T-helper 2 cell treated with Interferon-gamma antibody and Interleukin-4, amounts not matched to agents 100 ng/mL and 5 ng/mL, for 36 hours (primary cell): Measurements from ENCODE around the gene SLC37A2. TPM values are rescaled to one million over a fixed set of nuclear protein-coding genes. Genes with fewer than 3 reads are reported as not detected.

Experiments
- intact Hi-C: fragments of 100-400 bp; cut with micrococcal nuclease; formaldehyde crosslinking; loops from one replicate; pipeline ENCODE4 v1.15.1; 2023
- total RNA-seq: library from RNA; stranded (reverse); gene quantifications from 2 replicates; pipeline ENCODE4 v1.2.3, GENCODE V29; 2022

The SLC37A2 gene
- total RNA-seq, 1 donor from 2014 or later: 1.4 TPM

DNA sequence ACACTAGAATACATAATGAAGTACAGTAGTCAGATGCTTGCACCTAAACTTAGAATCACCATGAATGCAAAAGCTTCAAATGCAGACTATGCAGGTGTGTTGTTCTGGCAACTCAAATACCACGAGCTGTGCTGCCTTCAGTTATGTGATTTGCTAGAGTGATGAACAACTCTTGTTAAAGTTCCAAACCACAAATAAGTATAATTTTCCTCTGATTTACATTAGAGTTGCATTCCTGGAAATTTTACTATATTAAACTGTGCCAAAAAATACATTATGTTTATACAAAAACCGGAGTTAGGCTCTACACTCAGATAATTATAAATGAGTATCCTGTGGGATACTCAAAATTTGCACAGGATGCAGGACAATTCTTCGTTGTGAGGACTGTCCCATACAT, 45.4 kb downstream of the SLC37A2 start:
- intact Hi-C loops: no loop called here

DNA sequence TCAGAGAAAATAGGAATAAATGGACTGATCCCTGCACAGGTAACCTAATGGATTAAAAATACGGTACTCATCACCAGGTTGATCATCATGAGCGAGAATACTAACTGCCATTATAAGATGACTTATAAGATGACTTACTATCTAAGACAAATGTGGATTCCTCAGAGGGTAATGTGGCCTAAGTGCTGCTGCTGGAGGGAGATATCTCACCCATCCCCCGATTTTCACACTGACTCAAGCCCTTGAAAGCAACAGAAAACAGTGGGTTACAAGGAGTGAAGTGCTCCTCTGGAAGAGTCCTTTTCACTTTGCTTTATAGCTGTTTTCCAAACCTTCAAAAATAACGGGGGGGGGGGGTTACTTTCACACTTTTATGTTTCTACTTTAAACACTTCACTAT, 47.4 kb downstream of the SLC37A2 start:
- intact Hi-C loops: loop anchor here (2.0 to 10.0 kb wide), 4 partner anchors 48 to 1368 kb away; partner anchors contain the start of genes HYLS1, PUS3, SLC37A2 and ZNF202

DNA sequence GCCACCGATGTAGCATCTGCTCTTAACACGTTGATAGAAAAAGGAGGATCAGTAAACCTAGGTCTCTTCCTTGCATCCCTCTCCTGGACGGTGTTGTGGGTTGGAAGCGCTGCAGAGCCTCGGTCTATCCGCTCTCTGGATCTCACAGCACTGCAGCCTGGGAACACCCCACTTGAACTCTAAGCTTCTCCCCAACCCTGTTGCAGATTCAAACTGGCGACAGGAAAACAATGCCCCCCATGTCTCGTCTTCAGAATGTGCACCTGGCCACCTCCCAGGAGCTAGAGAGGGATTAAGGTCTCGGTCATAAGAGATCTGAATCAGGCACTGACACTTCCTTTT, 47.9 kb downstream of the SLC37A2 start:
- intact Hi-C loops: loop anchor here (1.0 to 10.0 kb wide), 9 partner anchors 48 to 1369 kb away; partner anchors contain the start of genes CCDC15, EI24, HYLS1 and MSANTD2

DNA sequence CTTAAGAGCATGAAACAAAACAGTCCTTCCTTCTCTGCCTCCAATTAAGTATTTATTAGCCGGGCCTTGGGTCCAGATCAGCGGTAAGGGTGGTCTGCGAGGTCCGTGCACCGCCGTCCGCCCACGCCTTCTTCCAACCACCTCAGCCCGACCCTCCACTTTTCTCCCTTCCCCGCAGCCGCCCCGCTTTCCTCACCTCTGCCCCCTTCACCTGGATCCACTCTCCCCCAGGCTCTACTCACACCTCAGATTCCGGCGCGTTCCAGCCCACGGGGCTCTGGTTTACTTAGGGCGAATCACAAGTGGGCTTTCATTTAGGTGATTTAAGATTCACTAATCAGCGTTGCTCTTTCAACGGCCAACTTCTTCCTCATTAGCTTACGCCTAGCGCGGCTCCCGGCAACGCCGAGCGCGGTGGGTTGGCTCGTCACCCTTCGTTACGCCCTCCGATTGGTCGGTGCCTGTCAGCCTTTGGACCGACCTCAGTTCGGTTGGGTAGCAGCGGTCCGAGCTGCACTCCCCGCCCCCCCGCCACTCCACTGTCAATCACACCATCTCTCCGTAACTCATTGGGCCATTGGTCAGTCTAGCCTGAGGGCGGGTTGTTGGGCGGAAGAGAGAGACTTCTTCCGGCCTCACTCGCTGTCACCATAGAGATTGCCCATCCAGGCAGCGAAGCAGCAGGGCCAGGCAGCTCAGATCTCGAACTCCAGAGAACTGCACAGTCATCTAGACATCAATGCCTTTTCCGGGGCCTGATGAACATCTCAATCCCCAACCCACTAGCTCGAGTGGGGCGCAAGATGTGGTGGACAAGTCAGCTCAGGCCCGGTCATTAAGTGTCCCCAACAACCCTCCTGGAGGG, 48.5 kb downstream of the SLC37A2 start, which contains the start of gene TMEM218:
TMEM218 (minus strand) TSS at position 284 of the 865 bp plus-strand sequence. CDS start 9,385 bp downstream, outside the sequence.
- intact Hi-C loops: loop anchor here (1.0 to 10.0 kb wide), 10 partner anchors 49 to 1369 kb away; partner anchors contain the start of genes CCDC15, EI24, HYLS1 and MSANTD2

DNA sequence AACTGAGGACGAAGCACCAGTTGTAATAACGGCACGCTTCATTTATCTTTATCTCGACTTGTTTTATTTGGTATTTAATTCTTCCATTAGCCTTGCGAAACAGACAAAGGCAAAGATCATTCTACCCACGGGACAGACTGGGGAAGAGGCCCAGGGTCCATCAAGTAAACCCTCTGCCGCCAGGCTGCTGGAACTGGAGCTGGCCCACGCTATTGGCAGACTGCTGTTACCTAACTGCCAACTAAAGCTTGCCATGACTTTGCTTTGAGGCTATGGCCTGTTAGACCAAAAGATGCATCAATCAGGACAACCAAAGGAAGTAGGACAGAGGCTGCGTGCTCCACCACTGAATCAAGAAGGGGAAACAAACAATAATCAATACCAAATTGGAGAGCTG, 49.1 kb downstream of the SLC37A2 start:
- intact Hi-C loops: loop anchor here (2.0 to 10.0 kb wide), 3 partner anchors 365 to 1370 kb away; partner anchors contain the start of genes HYLS1 and ZNF202

DNA sequence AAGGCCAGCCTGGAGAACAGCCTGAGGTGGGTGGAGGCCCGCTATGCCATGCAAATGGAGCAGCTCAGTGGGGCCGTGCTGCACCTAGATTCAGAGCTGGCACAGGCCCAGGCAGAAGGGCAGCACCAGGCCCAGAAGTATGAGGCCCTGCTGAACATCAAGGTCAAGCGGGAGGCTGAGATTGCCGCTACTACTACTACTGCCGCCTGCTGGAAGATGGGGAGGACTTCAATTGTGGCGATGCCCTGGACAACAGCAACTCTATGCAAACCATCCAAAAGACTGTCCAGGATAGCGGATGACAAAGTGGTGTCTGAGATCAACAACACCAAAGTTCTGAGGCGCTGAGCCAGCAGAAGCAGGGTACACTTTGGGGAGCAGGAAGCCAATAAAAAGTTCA, 51.4 kb downstream of the SLC37A2 start:
- intact Hi-C loops: loop anchor here (5.0 to 10.0 kb wide), 2 partner anchors 770 to 1372 kb away; partner anchors contain the start of genes HYLS1 and ZNF202

DNA sequence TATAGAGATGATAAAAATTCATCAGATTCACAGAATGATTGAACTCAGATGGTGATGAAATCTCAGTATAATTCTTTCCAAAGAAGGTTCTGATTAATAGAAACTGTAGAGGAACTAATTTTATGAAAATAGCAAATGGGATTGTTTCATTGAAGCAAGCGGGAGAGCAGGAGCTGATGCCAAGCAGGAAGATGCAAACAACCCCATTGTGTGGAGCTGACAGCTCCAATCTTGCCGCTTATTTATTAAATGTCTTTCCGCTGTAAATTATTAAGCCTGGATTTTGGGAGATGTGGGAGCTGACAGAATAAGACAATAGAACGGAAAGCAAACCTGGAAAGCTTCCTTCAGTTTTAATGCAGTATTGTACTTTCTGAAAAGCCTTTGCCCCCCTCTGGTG, 54.3 kb downstream of the SLC37A2 start:
- intact Hi-C loops: loop anchor here (10.0 kb wide), 1 partner anchor 767 kb away; the partner anchor contains the start of gene HYLS1

DNA sequence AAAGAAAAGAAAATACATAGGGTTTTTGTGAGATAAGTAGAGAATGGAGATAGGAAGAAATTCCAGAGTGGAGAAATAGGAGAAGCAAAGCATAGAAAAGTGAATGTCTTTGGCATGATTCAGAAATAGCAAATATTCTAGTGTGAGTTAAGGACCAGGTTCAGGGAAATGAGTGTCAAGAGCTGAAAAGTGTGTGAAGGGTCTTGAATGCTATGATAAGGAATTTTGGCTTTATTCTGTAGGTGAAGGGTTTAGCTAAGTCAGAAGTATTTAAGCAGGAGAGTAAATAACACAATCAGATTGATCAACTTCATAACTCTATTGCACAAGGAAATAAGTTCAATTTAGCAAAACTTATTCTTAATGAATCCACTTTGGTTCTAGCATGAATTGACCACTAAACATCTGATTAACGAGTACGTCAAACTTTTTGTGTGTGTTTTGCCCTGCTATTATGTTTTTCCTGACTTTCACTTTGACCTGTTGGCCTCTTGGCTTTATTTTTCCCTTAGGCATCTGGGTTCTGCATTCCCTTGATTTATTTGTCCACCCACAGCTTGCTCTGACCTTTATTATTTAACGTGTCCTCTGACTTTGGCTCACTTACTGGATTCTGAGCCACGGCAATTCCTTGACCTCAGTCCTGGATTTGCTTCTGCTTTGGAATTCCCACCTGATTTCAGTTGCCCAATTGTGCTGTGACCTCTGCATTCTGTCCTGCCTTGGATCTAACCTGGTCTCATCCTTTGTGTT, 60.3 kb downstream of the SLC37A2 start:
- intact Hi-C loops: no loop called here

DNA sequence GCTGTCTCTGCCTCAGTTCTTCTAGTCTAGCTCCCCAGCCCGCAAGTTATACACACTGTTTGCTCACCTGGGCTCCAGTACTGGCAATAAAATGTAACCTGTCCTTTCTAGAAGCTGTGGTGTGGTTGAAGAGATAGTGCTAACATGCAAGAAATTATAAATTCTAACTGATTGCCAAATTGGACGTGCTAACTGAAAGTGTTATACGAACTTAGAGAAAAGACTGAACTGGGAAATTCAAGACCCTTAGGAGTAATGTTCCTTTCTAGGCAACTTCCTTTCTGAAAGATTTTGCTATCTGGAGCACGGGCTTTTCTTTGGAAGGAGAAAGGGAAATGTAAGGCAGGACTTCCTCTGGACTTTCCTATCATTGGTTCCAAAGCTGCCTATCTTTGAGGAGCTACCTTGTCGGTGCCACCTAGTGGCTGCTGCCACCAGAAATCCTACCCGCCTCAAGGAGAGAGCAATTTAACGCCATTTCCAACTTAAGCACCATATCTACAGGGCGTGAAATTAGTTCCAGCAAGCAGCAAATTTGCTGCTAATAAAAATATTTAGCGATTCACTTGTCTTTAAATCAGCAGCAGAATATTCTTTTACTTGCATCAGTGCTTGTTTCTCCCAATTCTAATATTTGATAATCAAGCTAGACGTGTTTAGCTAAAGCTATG, 61.0 kb downstream of the SLC37A2 start:
- intact Hi-C loops: no loop called here

DNA sequence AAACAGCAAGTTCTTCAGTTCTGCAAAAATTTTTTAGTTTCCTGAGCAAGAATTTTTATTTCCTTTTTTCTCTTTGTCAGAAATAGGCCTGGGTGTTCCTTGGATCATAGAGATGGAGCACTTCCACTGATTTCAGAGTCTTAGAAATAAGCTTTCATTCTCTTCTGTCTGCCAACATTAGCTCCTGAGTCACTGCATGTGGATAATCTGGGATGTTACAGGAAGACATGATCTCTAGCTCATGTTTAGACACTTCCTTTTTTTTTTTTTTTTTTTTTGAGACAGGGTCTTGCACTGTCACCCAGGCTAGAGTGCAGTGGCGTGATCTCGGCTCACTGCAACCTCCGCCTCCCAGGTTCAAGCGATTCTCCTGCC, 61.5 kb downstream of the SLC37A2 start:
- intact Hi-C loops: no loop called here

DNA sequence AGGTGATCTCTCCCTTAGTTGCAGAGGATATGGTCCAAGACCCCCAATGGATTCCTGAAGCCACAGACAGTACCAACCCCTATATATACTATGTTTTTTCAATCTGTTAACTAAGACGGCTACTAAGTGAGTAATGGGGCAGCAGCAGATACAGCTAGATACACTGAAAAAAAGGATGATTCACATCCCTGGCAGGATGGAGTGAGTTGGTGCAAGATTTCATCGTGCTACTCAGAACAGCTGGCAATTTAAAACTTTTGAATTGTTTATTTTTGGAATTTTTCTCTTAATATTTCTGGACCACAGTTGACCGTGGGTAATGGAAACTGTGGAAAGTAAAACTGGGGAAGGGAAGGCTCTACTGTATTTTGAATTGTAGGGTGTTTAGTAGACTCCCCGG, 65.3 kb downstream of the SLC37A2 start:
- intact Hi-C loops: no loop called here

DNA sequence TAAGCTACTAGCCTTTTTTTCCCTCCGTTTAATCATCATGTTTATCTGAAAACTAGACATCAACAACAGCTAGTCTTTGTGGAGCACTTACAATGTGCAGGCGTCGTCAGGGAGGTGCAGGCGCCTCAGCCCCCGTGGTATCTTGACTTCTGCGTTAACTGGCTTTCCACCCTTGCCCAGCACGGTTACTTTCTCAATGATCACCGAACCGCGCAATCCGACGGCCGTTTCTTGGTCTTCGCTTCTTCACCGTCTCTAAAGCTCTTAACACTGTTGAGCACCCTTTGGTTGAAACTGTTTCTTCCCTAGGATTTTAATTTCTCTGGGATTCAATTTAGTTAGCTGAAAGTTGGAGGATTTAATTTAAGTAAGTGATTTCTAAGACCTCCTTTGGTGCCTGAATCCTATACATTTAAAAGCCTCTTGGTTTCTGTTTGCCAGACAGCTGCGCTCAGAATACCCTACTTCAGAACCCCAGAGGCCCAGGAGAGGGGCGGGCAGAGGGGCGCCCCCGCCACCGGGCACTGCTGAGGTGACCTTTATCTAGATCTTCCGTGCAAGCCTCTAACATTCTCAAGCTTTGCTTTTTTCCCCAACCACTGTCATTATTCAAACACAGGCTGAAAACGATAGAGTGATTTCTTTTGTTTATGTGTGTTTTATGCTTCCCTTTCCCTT, 66.3 kb downstream of the SLC37A2 start:
- intact Hi-C loops: no loop called here

DNA sequence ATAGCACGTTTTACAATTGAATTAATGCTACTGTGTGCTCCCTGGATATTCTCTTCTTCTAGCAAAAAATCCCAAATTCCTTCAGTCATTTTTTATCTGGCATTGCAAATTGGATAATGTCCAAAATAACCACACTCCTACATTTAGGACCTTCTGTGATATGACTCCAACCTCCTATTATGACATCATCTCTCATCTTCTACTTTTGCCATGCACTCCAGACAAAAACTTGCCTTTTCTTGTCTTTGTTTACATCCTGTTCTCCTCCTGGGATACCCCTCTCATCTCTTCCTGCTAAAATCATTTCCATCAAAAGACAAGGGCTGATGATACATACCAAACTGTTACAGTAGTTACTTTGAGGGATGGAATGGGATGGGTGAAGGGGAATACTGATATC, 69.0 kb downstream of the SLC37A2 start:
- intact Hi-C loops: no loop called here

DNA sequence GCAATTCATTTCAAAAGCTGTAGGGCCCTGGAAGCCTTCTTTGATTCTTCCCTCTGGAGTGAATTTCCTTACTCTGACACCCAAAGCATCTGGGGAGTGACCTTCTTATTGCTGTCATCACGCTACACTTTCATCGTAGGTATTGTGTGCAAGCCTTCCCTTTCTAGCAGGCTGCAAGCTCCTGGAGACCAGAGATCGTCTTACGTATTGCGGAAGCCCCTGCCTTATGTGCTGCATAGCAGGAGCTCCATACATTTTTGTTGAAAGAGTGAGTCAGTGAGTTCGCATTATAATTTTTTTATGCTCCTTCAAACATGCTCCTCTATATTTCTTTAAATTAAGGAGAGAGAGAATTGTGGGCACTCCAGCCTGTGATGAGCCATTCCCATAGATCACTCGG, 69.5 kb downstream of the SLC37A2 start:
- intact Hi-C loops: no loop called here

DNA sequence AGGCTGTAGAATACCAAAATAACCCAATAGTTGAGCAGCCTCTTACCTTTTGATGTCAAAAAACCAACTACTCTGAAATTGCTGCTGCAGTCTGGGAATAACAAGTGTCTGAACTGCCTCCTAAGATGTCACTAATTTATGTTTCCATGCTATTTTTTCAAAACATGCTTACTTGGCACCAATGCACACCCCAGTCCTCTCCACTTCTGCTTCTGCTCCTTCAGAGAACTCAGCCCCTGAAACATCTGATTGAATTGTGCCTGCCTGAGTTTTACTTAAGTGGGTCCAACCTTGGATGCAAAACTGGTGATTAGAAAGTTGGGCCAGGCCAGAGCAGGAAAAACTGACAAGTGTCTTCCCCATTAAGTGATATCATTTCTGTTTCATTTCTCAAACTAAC, 72.9 kb downstream of the SLC37A2 start:
- intact Hi-C loops: no loop called here

DNA sequence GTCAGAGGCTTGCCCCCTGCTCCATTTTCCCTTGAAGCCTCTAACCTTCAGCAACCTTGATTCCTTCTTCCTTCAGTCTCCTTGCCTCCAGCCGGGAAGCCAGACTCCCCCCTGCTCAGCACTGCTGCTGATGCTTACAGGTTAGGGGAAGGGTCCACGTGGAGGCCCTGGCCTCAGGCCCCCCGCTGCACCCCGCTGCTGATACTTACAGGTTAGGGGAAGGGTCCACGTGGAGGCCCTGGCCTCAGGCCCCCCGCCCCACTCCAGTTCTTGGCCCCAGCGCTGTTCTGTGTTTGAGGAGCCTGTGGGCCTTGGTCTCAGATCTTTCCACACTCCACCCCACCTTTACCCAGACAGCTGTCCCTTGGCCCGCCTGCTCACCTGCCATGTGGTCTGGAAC, 75.9 kb downstream of the SLC37A2 start:
- intact Hi-C loops: no loop called here

DNA sequence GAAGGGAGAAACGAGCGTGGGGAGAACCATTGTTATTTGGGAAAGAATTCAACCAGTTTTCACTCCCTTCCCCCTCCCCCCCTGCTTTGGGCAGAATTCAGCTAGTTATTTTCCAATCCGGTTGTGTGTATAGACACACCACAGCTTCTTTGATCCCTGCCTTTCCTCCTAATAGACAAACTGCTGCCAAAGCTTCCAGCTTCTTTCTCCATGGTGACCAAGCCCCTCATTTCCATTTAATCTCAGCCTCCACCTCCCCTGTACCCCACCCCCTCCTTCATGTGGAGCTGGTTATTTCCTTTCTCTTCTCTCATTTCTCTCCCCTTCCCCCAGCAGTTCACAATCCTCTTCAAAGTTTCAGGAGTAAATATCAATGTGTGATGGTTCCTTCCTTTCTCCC, 76.7 kb downstream of the SLC37A2 start:
- intact Hi-C loops: no loop called here
